HG03066 (cell line): ENCODE results near the gene PROB1.
A peak's percentile ranks its signal among the peaks of the same experiment; 100 is the strongest.
"Not testable (repeated sequence)": the region's sequence is repeated elsewhere in the genome, so short reads cannot be mapped to it uniquely, and the experiment has no call there.

Source experiments
- ATAC-seq: cut with Tn5 transposase; IDR thresholded peaks from one replicate; pipeline ENCODE4 v1.9.1; 2021; ENCODE audit warnings: low read depth; ENCODE audit not compliant: unreplicated experiment

PROB1 gene

DNA sequence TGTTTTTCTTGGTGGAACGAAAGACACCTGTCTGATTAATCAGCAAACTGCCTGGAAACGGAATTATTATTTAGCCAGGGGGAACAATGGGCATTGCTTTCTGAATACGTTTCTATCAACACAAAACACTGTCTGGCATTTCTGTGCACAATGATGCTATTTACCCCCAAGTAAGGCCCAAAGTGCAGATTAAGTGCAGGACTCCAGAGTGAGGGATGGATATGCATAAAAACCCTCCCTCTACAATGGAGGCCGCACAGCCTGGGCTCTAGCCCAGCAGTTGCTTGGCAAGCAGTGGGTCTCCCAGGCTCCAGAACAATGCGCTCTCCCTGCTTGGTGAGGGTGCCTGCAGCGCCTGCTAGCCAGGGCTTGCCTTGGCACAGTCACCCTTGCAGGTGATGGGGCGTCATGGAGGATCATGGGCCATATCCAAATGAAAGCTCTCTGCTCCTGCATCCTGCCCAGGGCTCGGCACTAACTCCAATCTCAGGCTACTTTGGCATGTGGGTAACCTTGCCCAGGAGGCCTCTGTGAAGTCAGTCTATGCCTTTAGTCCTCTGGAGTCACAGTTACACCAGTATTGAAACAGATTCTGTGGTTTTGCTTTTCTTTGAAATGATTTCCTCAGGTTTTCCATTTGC lies 20.4 kb upstream of the PROB1 start:
- ATAC-seq = no peak

DNA sequence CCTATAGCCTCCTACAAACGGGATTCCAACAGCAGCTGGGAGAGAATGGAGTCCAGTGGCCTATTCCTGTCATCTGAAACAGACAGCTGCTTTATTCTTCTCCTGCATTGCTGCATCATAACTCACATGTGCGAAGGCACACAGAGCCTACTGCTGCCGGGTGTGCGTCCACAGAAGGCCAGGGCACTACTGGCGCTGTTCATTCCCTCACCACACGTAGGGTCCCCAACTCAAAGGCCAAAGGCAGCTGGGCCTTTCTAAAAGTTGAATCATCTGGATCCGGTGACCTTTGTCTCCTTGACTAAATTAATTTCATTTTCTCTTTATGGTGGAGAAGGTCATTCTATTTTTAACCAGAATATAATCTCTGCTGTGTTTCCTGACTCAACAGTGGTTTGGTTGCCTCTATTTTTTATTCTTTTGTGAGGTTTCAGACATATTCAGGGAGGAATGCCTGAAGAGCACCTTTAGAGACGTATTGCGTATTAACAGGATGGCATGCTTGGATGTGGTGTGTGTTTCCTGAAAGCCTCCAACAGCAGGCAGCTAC lies 19.8 kb upstream of the PROB1 start:
- ATAC-seq = no peak

DNA sequence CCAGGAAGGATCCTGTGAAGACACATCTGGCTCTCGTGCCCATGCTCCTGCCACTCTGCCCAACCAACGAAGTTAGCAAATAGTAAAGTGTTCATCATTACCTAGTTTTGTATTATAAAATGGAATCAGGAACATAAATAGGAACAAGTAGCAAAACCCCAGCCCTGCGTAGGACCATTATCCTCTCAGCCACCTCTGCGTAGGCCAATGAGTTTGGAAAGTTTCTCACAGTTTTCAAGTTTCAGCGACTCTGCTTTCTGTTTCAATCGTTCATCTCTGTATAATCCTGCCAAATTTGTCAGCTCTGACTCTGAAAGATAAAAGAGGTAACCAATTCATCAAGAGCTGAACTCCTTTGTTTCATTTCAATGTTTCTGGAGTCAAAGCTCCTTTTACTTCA lies 19.1 kb upstream of the PROB1 start:
- ATAC-seq = no peak

DNA sequence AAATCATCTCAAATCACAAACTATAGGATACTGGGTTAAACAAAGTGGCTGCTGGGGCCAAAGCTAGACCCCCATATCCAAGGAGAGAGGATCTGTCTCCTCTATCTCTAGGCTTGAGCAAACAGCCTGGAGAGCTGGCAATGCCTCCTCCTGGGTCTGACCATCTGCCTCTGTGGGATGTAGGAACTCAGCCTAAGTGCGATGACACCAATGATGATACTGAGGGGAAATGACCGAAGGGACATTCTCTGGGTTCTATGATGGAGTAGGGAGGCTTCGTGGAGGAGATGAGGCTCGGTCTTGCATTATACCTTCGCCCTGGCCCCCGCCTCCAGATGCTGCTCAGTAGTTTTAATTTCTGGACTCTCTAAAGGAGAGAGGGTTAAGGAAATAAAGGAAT lies 18.2 kb upstream of the PROB1 start:
- no peak for ATAC-seq

GRCh38 chr5:139410993-139411828 lies 16.3 kb upstream of the PROB1 start:
- ATAC-seq = no peak

DNA sequence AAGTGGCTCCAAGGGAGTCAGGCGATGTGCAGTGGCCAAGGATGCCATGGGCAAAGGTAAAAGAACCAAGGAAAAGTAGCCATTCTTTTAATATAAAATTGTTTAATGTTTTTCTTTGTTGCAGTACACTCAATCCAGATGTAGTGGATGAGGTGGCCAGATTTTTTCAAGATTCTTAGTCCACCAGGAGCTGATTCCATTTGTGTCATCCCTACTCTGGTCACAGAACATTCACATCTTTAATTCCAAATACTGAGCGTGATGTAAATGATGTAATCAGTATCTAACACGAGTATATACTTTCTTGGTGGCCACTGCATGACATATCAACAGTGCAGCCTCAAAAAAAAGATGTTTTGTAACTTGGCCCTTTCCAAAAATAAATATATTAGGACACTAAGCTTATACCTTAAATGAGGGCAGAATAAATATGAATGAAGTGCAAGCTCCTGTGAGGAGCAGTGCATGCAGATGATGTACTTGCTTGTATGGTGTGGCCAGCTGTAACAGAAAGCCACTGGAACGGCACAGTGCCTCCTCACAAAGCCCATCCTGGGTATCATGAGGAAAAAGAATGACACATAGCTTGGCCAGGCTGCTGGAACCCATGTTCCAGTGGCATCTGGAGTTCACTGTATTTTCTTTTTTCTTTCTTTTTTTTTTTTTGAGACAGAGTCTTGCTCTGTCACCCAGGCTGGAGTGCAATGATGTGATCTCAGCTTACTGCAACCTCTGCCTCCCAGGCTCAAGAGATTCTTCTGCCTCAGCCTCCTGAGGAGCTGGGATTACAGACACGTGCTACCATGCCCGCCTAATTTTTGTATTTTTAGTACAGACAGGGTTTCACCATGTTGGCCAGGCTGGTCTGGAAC lies 15.5 kb upstream of the PROB1 start:
- ATAC-seq = no peak

DNA sequence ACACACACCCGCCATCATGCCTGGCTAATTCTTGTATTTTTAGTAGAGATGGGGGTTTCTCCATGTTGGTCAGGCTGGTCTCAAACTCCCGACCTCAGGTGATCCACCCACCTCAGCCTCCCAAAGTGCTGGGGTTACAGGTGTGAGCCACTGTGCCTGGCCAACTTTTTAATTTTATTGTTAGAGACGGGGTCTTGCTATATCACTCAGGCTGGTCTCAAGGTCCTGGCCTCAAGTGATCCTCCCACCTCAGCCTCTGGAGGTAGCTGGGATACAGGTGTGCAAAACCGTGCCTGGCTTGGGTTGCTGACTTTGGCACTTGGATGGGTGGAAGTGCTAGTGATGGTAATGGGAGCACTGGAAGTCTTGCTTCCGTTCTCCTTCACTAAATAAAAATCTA lies 14.2 kb upstream of the PROB1 start:
- ATAC-seq = not testable (repeated sequence)

- ATAC-seq = no peak
These were observed 13.3 kb upstream of the PROB1 start for GRCh38 chr5:139408191-139408590.

DNA sequence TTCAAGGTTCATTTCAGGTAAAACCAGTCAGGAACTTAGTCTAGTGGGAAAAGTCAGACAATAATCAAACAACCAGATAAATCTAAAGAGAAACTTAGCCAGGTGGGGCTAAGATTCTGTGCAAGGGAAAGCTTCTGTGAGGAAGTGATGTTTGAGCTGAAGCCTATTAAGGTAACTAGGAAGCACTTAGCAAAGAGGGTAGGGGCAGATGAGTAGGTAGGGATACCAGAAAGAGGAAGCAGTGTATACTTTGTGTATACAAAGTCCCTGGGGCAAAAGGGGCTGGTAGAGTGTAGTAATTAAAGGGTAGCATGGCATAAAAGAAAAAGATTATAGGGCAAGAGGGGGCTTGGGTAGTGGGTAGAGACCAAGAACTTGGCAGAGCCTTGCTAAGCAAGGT lies 12.6 kb upstream of the PROB1 start:
- ATAC-seq = no peak

DNA sequence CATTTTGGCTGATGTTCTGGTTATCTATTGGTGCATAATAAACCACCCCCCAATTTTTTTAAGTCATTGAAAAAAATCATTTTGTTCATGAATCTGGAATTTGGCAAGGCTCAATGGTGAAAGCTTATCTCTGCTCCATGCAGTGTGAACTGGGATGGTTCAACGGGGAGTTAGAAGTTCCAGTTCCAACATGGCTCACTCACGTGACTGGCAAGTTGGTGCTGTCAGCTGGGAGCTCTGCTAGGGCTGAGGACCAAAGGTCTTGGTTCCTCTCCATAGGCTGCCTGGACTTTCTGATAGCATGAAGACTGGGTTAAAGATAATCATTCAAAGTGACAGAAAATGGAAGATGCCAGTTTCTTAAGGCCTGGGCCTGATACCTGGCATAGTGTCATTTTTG lies 12.1 kb upstream of the PROB1 start:
- no peak for ATAC-seq

- ATAC-seq = no peak
These were observed 9.6 kb upstream of the PROB1 start for GRCh38 chr5:139404484-139404840.

DNA sequence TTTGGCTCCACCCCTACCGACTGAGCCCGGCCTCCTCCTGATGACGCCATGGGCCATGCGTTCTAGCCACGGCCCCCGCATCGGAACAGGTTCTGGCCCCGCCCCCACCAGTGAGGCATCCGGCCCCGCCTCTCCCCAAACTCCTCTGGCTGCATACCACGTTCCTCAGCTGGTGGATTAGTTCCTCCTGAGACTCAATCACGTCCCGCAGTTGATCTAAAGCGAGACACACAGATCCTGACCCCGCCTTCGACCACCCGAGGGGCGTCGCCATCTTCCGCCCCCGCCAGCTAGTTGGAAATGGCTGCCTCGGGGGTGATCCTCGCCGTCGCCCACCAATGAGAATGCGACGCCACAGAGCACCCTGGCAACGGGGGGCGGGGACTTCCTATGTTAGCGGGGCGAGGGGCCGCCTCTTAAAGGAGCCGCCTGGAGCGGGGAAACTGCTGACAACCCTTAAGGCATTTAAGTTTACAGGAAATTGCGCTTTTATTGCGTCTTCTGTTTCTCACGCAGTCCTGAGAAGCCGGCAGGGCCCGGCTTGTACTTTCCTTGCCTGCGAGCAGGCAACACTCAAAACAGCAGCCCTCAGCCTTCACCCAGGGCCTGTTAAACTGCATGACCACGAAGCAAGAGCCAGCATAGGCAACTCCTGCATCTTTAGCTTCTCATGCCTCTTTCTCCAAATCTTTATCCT lies 9.0 kb upstream of the PROB1 start, which contains the start of gene SPATA24:
Gene SPATA24 (minus strand): TSS at position 303 of the 697 bp plus-strand sequence. CDS start 29 bp downstream, at position 274.
- ATAC-seq = peak; percentile 81

DNA sequence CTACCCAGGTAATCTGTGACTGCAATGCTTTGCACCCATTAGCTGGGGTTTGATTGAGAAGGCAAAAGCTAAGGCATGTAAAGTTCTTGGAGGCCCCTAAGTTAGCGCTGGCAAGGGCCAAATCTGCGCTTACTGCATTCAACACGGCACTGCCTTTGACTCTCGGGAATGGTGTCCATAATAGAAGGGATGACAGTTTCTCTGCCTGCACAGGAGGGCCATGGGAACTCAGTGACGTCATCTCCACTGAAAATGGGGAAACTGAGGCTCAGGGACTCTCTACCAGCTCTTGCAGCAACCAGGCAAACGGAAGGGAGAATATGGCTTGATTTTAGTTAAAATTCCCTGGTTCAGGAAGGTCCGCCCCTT lies 8.5 kb upstream of the PROB1 start:
- ATAC-seq = no peak

- ATAC-seq = no peak
These were observed 7.8 kb upstream of the PROB1 start for GRCh38 chr5:139402561-139403158.

DNA sequence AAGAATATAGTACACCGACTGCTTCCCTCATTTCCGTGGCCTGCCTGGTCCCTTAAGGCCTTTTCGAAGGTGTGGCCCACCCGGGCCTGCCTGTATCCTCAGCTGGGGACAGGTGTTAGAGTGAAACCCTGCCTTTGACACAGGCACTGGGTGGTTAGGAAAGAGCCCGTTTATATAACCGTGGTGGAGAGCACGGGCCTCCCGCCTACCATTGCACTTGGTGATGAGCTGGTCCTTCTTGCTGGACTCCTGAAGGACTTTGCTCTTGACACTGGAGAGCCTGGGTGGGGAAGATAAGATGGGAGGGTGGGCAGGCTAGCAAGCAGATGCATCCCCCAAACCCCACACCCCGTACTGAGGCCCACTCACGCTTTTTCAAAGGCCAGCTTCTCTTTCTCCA lies 6.6 kb upstream of the PROB1 start:
- ATAC-seq = no peak

DNA sequence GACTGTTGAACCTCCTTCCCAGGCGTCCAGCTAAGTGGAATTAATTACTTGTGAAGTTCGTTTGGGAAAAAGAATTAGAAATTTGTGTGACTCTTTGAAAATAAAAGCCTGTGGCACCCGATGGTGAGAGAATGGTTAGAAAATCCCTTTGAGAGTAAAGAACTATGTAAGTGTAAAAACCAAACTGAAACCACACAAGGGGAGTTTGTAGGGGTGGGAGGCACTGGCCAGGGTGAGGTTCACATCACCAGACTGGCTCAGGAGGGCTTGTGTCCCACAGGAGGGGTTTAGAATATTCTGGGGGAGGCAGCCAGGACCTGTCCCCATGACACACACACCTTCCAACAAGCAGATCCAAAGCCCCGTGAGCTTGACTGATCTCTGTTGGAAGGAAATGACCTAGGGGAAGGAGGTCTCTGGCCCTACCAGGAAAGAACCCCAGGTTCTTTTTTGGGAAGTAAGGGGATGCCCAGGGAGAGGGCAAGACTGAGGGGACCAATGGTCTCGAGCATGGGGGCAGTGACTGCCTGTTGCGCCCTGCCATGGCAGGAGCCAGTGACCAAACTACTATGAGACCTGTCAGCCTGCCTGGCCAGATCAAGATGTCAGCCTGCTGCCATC lies 4.7 kb upstream of the PROB1 start:
- ATAC-seq = peak; percentile 32

GRCh38 chr5:139397921-139398320 lies 3.0 kb upstream of the PROB1 start:
- ATAC-seq = no peak

DNA sequence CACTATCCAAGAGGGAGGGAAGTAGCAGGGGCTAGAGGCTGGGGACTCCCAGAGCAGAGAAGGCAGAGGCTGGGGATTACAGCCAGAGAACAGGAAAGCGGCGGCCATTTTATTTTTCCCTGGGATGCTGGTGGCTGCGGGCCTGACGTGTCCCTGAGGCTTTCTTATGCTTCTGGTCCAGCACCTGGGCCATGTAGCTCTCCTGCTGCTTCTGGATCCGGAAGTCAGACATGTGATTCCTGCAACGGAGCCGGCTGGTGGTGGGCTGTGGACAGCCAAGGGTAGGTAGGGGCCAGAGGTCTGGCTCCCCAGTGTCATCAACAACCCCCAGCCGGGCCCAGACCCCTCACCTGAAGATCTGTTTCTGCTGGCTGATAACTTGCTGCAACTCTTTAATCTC lies 1.8 kb upstream of the PROB1 start:
- no peak for ATAC-seq

DNA sequence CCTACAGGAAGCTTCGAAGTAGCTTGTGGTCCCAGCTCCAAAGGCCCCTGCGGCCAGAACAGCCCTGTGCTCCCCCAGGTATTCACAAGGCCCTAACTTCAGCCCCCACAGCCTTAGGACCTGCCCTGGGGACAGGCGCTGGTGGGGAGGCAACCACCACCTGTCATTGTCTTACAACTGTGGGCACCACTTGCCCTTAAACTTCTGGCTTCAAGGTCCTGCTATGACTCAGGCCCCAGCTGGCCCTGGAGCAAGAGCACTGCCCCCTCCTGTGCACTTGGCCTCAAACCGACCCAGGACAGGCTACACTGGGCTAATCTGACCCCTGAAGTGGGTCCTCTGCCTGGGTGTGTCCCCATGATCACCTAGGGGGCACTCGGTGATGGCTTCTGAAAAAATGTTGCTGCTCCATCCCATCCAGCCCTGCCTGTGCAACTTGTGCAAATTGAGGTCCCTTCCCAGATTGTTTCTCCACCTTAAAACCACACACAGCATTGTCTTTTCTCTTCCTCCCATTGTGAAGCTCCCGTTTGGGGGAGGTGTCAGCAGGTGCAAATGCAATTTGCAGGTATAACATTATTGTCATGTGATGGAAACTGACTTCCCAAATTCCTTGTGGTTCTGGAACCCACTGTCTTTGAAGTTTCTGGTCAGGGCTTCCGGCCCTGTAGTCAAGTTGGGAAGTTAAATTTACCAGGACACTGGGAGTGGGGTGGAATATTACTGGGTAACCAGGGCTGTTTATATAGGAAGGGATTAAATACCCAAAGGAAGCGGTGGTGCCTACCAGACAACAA lies 1.1 kb upstream of the PROB1 start:
- no peak for ATAC-seq
